ENCODE results near the gene ATP13A5.
A peak's percentile ranks its signal among the peaks of the same experiment; 100 is the strongest.

ATP13A5 gene

DNA sequence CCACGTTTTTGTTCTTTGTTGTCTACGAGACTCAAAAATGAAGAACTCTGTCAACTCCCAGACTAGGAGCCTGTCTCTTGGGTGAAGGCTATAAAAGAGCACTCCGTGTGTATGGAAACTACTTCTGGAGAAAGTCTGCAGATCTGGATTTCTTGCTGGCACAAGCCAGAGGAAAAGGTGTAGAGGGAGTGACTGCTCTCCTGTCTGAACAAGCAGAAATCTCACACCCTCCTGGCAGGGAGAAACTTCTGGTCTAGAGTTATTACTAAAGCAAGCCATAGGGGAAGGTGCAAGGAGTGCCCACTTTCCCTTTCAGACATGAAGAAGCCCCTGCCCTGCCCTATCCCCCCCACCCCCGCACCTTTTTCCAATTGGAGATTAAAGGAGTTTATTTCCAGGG lies 128.1 kb downstream of the ATP13A5 start:
- no peak for DNase-seq

DNA sequence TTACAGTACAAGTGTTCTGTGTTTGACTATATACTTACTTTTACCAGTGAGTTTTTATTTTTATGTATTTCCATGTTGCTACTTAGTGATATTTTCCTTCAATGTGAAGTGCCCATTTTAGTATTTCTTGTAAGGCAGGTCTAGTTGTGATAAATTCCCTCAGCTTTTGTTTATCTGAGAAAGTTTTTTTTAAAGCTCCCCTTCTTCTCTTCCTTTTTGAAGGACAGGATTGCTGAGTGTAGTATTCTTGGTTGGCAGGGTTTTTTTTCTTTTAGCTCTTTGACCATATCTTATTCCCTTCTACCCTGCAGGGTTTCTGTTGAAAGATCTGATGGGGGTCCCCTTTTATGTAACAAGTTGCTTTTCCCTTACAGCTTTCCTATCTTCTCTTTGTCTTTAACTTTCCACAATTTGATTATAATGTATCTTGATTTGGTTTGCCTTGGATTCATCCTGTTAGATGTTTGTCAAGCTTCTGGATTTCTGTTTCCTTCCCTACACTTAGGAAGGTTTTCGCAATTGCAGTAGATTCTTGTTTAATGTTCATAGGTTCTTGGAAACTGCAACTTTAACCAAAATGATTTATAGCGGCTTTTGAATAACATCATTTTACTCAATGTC lies 129.6 kb downstream of the ATP13A5 start:
- DNase-seq: no peak

DNA sequence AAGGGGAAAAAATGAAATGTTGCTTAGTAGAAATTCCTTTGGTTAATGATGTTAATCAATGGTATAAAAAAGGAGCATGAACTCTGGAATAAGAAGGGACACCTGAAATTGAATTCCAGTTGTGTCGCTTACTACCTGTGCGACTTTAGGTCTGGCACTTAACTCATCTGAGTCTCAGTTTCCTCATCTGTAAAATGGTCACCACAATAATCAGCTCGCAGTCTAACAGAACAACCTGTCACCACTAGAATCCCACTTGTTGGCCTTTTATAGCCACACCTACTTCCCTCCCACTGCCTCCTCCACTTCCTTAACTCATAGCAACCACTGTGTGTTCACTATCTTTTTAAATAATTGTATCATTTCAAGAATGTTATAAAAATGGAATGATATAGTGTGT lies 135.0 kb downstream of the ATP13A5 start:
- DNase-seq: peak; percentile 22

DNA sequence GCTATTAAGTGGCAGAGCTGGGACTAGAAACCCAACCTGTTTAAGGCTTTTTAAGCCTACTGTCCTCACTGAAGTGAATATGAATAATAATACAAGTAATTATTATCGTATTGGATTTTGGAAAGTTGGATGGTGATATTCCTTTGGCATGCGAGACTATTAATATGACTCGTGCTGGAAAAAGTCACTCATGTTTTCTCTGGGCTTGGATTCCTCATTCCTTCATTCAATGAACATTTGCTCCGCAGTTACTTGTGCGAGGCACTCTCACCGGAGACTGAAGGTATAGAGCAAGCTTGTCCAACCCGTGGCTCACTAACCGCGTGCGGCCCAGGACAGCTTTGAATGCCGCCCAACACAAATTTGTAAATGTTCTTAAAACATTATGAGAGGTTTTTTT lies 136.8 kb downstream of the ATP13A5 start:
- DNase-seq: peak; percentile 59

DNA sequence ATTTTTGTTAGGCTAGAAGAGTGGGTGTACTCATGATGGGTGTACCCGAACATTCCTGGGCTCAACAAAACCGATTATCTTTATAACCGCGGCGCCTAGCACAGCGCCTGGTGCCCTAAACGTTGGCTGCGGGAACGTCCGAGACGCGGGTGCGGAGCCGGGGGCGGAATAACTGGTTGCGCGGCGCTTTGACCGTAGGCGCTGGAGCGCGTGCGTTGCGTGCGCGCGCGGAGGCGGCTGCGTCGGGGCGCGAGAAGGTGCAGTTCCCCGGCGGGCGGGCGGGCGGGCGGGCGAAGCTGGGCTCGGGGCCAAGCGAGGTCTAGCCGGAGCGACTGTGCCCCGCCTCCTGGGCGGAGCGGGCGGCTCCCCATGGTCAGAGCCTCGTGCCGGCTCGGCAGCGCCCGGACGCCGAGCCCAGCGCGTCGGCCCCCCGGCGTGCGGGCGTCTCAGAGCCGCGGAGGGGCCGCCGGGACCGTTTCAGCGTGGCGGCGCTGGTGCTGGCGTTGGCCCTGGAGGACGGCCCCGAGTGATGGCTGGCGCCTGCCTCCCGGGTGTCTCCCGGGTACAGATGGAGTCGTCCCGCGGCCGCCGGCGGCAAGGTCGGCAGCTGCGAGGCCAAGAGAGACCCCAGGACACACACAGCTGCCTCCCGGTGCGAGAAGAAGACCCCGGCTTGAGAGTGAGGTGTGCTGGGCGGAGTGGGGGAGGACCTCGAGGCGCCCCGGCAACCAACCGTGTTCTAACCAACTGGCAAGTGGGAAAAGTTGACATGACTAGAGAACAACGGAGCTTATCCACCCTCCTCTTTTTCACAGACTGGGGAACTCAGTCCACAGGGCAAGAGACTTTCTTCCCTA lies 137.5 kb downstream of the ATP13A5 start, which contains the start of gene PLAAT1:
TSS of gene PLAAT1 (plus strand) at position 373 of the 857 bp plus-strand sequence. CDS start 14,429 bp downstream, outside the sequence.
- DNase-seq: peak; percentile 96

DNA sequence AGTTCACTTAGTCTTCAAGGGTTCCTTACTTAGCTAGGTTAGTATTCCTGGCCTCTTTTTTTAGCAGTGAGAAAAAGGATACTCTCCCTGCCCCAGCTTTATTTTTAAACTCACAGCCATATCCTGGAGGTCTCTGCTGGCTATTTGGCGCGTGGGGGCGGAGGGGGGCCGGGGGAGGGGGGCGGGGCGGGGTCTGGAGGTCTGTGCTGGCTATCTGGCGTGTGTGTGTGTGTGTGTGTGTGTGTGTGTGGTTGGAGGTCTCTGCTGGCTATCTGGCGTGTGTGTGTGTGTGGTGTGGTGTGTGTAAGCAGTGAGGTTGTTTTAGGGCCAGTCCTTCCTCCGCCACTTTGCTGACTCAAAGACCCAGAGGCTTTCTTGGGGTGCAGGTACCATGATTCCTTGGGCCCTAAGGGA lies 138.1 kb downstream of the ATP13A5 start:
- DNase-seq: peak; percentile 83

DNA sequence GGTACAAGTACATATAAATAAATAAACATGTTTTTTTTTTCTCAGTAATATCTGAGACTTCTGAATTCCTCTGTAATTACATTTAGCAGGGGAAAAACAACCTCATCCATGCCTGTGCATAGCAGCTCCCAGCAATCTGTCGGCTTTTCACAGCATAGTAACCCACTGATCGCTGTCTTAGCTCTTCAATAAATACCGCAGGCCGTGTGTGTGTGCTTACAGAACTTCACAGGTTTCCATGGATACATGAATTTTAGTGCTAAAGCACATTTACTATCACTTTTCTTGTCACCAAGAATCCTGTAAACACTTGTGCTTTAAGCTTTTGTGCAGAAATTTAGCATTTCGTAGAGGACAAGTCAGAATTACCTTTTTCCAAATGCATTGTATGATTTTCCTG lies 141.5 kb downstream of the ATP13A5 start:
- DNase-seq: peak; percentile 54

DNA sequence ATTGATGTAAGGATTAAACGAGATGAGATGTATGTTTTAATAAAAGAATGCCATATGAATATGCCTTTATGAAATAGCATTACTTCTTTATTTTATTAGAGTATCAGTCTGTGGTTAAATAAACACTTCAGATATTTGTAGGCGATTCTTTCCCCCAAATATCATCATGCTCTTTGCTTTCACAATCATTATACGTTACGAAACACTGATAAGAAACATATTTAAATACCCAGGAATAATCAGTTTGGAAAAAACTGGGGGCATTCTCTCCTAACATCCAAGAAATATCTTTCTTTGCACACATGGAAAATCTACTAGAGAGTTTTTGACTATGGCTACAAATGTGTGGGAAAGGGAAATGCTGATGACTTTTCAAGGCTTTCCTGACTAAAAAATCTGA lies 142.0 kb downstream of the ATP13A5 start:
- no peak for DNase-seq

DNA sequence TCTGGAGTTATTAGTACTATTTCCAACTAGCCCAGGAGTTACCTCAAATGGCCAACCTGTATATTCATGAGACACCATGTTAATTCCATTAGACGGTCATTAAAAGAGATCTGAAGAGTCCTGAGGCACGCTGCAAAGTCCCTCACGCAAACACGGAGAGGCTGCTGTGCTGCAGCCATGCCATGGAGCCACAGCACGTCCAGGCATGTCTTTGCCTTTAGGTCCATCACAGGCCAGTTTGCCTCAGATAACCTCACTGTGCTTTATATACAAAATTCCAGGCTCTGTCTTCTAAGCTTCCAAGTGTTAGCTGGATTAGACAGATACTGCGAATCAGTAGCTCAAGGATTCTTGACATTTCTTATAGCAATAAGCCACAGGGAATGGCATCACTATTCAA lies 147.4 kb downstream of the ATP13A5 start:
- DNase-seq: peak; percentile 97

DNA sequence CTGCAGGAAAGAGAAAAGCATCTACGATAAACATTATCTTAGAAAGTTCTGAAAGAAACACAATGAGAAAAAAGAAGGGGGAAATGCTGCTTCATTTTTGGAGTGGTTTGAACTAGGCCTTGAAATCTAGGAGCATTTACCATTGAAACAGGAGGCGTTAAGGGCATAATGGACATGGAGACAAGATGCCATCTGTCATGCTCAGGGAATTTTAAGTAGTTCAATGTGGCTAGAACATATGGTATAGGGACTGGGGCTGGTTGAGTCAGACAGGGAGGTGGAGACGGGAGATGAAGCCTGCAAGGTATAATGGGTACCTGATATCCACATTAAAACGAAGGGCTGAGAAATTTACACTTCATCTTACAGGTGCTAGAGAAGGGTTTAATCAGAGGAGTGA lies 147.9 kb downstream of the ATP13A5 start:
- peak; percentile 98 for DNase-seq

DNA sequence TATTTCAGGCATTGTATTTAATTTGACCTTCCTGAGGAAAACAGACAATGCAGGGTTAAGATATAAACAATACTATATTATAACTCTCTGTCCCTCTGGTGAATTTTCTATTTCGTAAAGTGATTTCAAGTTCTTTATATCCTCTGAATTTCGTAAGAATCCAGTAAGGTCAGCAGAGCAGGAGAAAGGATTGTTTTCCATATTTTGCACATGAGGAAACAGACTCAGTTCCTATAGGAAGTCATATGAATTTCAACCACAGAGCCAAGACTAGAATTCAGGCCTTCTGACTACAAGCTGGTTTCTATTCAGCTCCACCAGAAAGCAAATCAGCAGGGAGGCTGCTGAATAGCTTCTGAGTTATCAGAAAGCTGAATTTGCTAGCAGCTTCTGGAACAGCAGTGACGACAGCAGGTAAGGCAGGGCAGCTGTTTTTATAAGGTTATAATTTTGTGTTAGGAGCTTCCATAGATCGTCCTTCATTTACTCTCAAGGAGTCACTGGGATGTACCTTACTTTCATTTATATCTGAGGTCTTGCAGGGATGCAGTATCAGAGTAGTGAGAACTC lies 148.6 kb downstream of the ATP13A5 start:
- peak; percentile 52 for DNase-seq

DNA sequence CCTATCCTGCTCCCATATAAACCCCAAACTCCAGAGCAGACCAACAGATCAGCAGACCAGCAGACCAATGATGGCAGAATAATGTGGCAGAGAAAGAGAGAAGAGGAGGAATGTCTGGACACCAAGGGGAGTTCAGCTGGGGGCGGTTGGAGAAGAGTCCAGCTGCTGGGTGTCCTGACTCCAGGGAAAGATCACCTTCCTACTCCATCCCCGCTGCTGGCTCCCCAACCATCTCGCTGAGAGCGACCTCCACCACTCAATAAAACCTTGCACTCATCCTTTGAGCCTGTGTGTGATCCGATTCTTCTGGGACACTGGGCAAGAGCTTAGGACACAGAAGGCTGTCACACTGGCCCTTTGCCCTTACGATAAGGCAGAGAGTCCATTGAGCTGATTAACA lies 150.3 kb downstream of the ATP13A5 start:
- peak; percentile 95 for DNase-seq

DNA sequence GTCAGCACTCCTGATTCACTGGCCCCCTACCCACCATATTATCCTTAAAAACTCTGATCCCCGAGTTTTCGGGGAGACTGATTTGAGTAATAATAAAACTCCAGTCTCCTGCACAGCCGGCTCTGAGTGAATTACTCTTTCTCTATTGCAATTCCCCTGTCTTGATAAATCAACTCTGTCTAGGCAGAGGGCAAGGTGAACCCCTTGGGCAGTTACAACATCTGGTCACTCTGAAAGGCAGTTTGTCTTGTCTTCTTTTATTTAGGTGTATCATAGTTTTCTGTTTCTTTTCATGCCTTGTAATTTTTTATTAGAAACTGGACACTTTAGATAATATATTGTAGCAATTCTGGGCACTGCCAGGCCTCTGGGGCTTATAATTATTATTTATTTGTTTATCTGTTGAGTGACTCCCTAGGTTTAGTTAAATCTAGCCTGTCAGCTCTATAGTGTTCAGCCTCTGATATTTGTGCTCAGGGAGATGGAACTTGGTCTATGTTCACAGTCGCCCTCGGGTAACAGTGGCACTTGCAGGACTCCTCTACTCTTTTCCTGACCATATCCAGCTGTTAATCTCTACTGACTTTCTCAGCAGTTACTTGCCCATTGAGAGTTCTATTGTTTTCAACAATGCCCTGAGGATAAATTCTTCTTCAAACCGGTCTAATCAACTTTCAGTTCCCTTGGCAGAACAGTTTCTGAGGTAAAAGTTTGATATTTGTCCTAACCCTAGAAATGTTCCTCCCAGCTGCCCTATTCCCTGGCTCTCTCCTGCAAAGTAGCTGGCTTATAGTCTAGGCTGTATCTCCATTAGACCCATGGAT lies 153.0 kb downstream of the ATP13A5 start:
- no peak for DNase-seq
